ENCODE measurements around the gene CCDC85B. TPM values are rescaled to one million over a fixed set of nuclear protein-coding genes. Genes with fewer than 3 reads are reported as not detected.

The CCDC85B gene
- total and polyA plus RNA-seq, 2 of the 13 experiments (the other 11 are each of a cell fraction or from before 2014, with no cell fraction given): 8.2 to 19.5 TPM

- TF ChIP-seq ZNF557 (CRISPR knock-in tag; IDR thresholded peaks at IDR 0.05): no peak
- TF ChIP-seq HNF1B (CRISPR knock-in tag; IDR thresholded peaks at IDR 0.05): peak; percentile 62
- TF ChIP-seq KDM5B (CRISPR knock-in tag; IDR thresholded peaks at IDR 0.05; ENCODE audit: borderline replicate concordance): peak; percentile 72; the same call in 1 of the 2 replicates
- TF ChIP-seq SATB2 (CRISPR knock-in tag; IDR thresholded peaks at IDR 0.05): no peak
- TF ChIP-seq ELF3 (CRISPR knock-in tag; IDR thresholded peaks at IDR 0.05): peak; percentile 58
- peak; percentile 89; the same call in 1 of the 2 replicates for TF ChIP-seq ZC3H13 (CRISPR knock-in tag; IDR thresholded peaks at IDR 0.05)
- TF ChIP-seq BHLHE40 (IDR thresholded peaks at IDR 0.05; ENCODE audit: low read length): peak; percentile 88
- TF ChIP-seq PPARG (CRISPR knock-in tag; conservative IDR thresholded peaks at IDR 0.05): peak; percentile 31; the same call in 1 of the 2 replicates
- TF ChIP-seq ZNF879 (CRISPR knock-in tag; IDR thresholded peaks at IDR 0.05): peak; percentile 70; the same call in 1 of the 2 replicates
- TF ChIP-seq ZNF83 (CRISPR knock-in tag; IDR thresholded peaks at IDR 0.05; ENCODE audit: borderline replicate concordance): no peak
- TF ChIP-seq ZMYM3 (CRISPR knock-in tag; IDR thresholded peaks at IDR 0.05): peak; percentile 40; the same call in 1 of the 2 replicates
- TF ChIP-seq KLF11 (CRISPR knock-in tag; IDR thresholded peaks at IDR 0.05): 0 out of 2 replicates have a peak, but pooled peaks have one; percentile 32
- TF ChIP-seq ZSCAN25 (CRISPR knock-in tag; IDR thresholded peaks at IDR 0.05): no peak
- TF ChIP-seq ETV6 (CRISPR knock-in tag; conservative IDR thresholded peaks at IDR 0.05): 0 out of 2 replicates have a peak, but pooled peaks have one; percentile 60
- TF ChIP-seq ZNF205 (CRISPR knock-in tag; IDR thresholded peaks at IDR 0.05): 0 out of 2 replicates have a peak, but pooled peaks have one; percentile 15
- TF ChIP-seq NFE2 (CRISPR knock-in tag; IDR thresholded peaks at IDR 0.05): peak; percentile 69; the same call in 1 of the 2 replicates
- no peak for TF ChIP-seq TRIM22 (IDR thresholded peaks at IDR 0.05)
- TF ChIP-seq SCMH1 (CRISPR knock-in tag; IDR thresholded peaks at IDR 0.05; ENCODE audit: borderline replicate concordance): no peak
- no peak; the same call in 1 of the 2 replicates for TF ChIP-seq DR1 (CRISPR knock-in tag; IDR thresholded peaks at IDR 0.05)
- TF ChIP-seq DNMT1 (CRISPR knock-in tag; IDR thresholded peaks at IDR 0.05): no peak
- peak; percentile 3 for TF ChIP-seq HNRNPK (IDR thresholded peaks at IDR 0.05; ENCODE audit: low read depth, low read length, poor library complexity, severe bottlenecking)
- TF ChIP-seq BATF2 (CRISPR knock-in tag; IDR thresholded peaks at IDR 0.05): peak; percentile 69
- TF ChIP-seq BRD4 (CRISPR knock-in tag; IDR thresholded peaks at IDR 0.05): 0 out of 2 replicates have a peak, but pooled peaks have one; percentile 19
- peak; percentile 79 for TF ChIP-seq ZNF746 (CRISPR knock-in tag; IDR thresholded peaks at IDR 0.05)
- TF ChIP-seq ELF1 (CRISPR knock-in tag; IDR thresholded peaks at IDR 0.05): peak; percentile 29; the same call in 1 of the 2 replicates
- peak; percentile 4; the same call in 1 of the 2 replicates for TF ChIP-seq ZNF333 (CRISPR knock-in tag; IDR thresholded peaks at IDR 0.05; ENCODE audit: borderline replicate concordance)
Measured at GRCh38 chr11:65899356-65900124, 9.1 kb downstream of the CCDC85B start (continued).

Data from HepG2 (cell line).